OCI-LY3 (cell line): ENCODE measurements around the gene ST8SIA5.

ENCODE experiments used
- H2AFZ ChIP-seq: fragments of 200-600, 300-600 bp; shearing (Covaris generic); 2 replicates; pipeline ENCODE4 v1.6.0; 2014; ENCODE audit warnings: antibody characterized with exemption, low read depth, low read length
- H3K27ac ChIP-seq: fragments of 200-600, 300-600 bp; sonication (generic); 2 replicates; pipeline ENCODE4 v1.5.1; 2014; ENCODE audit warnings: mild to moderate bottlenecking, low read length, moderate library complexity, mixed read lengths
- H3K27me3 ChIP-seq: fragments of 200-600, 300-600 bp; sonication (generic); 2 replicates; pipeline ENCODE4 v1.6.1; 2014; ENCODE audit warnings: low read depth, low read length, mixed read lengths
- H3K36me3 ChIP-seq: fragments of 200-600, 300-600 bp; sonication (generic); replicated peaks from 2 replicates; pipeline ENCODE3; 2014; ENCODE audit warnings: low read depth, low read length, mixed read lengths
- H3K4me1 ChIP-seq: fragments of 300-600, 200-600 bp; sonication (generic); 2 replicates; pipeline ENCODE4 v1.6.1; 2014; ENCODE audit warnings: low read length, mixed read lengths
- H3K4me2 ChIP-seq: fragments of 200-600, 300-600 bp; sonication (generic); 2 replicates; pipeline ENCODE4 v1.6.1; 2014; ENCODE audit warnings: low read length, mixed read lengths
- H3K4me3 ChIP-seq: fragments of 300-600, 200-600 bp; sonication (generic); 2 replicates; pipeline ENCODE4 v1.5.1; 2014; ENCODE audit warnings: antibody characterized with exemption, mild to moderate bottlenecking, low read length, moderate library complexity
- H3K79me2 ChIP-seq: fragments of 300-600, 200-600 bp; shearing (Covaris generic); 2 replicates; pipeline ENCODE4 v1.6.1; 2014; ENCODE audit warnings: mild to moderate bottlenecking, low read length, mixed read lengths
- H3K9ac ChIP-seq: fragments of 300-600, 200-600 bp; shearing (Covaris generic); 2 replicates; pipeline ENCODE4 v1.6.0; 2014; ENCODE audit warnings: mild to moderate bottlenecking, low read length, moderate library complexity
- H3K9me3 ChIP-seq: fragments of 200-600, 300-600 bp; shearing (Covaris generic); 2 replicates; pipeline ENCODE4 v1.6.1; 2014; ENCODE audit warnings: low read length, mixed read lengths; ENCODE audit not compliant: insufficient read depth
- H4K20me1 ChIP-seq: fragments of 200-600, 300-600 bp; sonication (generic); 2 replicates; pipeline ENCODE4 v1.6.1; 2016; ENCODE audit warnings: low read length, mixed read lengths; ENCODE audit not compliant: insufficient read depth
- EZH2phosphoT487 ChIP-seq: fragments of 200-600 bp; shearing (Covaris generic); IDR thresholded peaks from 2 replicates; pipeline ENCODE4 v1.6.1; 2018; ENCODE audit warnings: antibody characterized with exemption, mixed run types, low read depth
- TF ChIP-seq, protein P1 (sequence below): fragments of 200-600, 300-600 bp; sonication (generic); IDR thresholded peaks from 2 replicates; pipeline ENCODE4 v1.5.1; 2014; ENCODE audit warnings: antibody characterized with exemption, low read length, low read depth

ST8SIA5 gene

DNA sequence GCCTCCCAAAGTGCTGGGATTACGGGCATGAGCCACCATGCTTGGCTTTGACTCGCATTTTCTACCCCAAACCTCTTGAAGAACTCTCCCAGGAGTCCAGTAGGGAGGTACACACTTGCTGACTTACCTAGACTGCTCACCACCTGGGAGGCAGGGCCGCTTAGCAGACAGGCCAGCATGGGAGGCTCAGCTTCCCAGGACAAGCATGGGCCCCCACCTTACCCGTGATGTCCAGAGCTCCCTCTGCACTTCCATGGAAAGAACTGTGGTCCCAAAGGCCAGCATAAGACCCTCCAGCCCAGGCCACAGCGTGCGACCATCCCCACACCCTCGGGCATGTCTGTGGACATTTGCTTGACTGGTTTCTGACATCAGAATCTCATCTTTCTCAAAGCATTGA lies 36.8 kb downstream of the ST8SIA5 start:
- Histone ChIP-seq H3K4me3 (no peak overlapping the region), H3K9ac (no peak overlapping the region), H2AFZ (no peak overlapping the region), H3K27me3 (peaks cover 36% of the 10 kb centered on the region), H4K20me1 (no peaks in the 10 kb centered on the region), H3K79me2 (no peaks in the 10 kb centered on the region), H3K36me3 (no peaks in the 10 kb centered on the region), H3K4me1 (no peaks in the 10 kb centered on the region), H3K9me3 (no peaks in the 10 kb centered on the region), H3K4me2 (no peak overlapping the region), H3K27ac (no peak overlapping the region)
- TF ChIP-seq, protein P1, sequence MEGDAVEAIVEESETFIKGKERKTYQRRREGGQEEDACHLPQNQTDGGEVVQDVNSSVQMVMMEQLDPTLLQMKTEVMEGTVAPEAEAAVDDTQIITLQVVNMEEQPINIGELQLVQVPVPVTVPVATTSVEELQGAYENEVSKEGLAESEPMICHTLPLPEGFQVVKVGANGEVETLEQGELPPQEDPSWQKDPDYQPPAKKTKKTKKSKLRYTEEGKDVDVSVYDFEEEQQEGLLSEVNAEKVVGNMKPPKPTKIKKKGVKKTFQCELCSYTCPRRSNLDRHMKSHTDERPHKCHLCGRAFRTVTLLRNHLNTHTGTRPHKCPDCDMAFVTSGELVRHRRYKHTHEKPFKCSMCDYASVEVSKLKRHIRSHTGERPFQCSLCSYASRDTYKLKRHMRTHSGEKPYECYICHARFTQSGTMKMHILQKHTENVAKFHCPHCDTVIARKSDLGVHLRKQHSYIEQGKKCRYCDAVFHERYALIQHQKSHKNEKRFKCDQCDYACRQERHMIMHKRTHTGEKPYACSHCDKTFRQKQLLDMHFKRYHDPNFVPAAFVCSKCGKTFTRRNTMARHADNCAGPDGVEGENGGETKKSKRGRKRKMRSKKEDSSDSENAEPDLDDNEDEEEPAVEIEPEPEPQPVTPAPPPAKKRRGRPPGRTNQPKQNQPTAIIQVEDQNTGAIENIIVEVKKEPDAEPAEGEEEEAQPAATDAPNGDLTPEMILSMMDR: no peak
- no peak for TF ChIP-seq EZH2phosphoT487

DNA sequence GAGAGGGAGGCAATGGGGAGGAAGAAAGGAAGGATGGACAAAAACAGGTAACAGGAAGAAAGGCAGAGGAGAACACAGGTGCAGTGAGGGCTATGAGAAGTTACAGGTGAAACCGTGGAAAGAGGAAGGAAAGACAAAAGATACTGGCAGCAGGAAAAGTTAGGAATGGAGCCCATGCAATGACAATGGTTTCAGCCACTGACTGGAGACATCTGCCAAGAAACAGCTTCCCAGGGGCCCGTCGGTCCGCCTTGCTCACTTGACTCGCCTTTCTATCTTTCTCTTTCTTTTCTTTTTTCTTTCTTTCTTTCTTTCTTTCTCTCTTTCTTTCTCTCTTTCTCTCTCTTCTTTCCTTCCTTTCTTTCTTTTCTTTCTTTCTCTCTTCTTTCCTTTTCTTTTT lies 37.5 kb downstream of the ST8SIA5 start:
- H3K4me3 ChIP-seq: no peak overlapping the region
- no peak overlapping the region for H3K4me2 ChIP-seq
- H3K27me3 ChIP-seq: peaks cover 38% of the 10 kb centered on the region
- no peaks in the 10 kb centered on the region for H3K36me3 ChIP-seq
- no peak overlapping the region for H2AFZ ChIP-seq
- TF ChIP-seq, protein P1: no peak
- no peak for TF ChIP-seq EZH2phosphoT487
- H3K9ac ChIP-seq: no peak overlapping the region
- no peak overlapping the region for H3K27ac ChIP-seq
- no peaks in the 10 kb centered on the region for H4K20me1 ChIP-seq
- no peaks in the 10 kb centered on the region for H3K9me3 ChIP-seq
- H3K79me2 ChIP-seq: no peaks in the 10 kb centered on the region
- H3K4me1 ChIP-seq: no peaks in the 10 kb centered on the region

DNA sequence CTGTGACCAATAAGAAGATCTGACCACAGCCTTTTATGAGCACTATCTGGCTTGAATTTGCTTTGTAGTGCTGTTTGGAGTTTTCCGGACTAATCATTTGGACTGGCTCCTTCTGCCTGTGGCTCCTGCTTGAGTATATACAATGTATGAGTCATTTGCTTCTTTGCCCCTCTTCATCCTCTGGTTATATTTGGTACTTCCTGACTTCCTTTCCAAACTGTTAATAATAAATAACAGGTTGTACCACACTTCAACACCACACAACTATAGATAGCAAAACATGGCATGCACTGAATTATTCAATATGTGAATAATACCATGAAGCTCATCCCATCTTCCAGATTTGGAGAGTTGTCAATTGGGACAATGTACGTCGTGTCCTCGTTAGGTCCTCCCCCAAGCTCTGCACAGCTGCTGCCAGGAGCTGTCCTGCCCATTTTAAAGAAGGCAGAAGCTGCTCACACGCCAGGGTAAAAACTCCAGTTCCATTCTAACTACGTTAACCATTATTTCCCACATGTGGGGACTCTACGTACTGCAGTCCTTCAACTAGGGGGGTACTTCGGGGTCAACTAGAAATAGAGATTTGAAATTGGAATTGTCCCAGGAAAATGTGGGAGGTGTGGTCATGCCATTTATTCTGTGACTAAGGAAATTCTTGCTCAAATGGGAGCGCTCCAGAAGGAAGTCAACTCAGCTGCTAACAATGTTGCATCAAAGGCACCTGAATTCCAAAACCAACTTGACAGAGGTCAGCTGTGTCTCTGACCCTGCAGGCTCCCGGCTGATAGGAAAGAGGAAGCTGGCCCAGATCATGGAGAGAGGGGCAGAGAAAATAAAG lies 38.1 kb downstream of the ST8SIA5 start:
- no peak overlapping the region for H3K4me3 ChIP-seq
- H3K27me3 ChIP-seq: peaks cover 43% of the 10 kb centered on the region
- H3K79me2 ChIP-seq: no peaks in the 10 kb centered on the region
- no peaks in the 10 kb centered on the region for H3K36me3 ChIP-seq
- no peak overlapping the region for H3K9ac ChIP-seq
- H3K4me2 ChIP-seq: no peak overlapping the region
- TF ChIP-seq, protein P1: no peak
- no peak for TF ChIP-seq EZH2phosphoT487
- H2AFZ ChIP-seq: no peak overlapping the region
- H3K9me3 ChIP-seq: no peaks in the 10 kb centered on the region
- no peak overlapping the region for H3K27ac ChIP-seq
- H4K20me1 ChIP-seq: no peaks in the 10 kb centered on the region
- no peaks in the 10 kb centered on the region for H3K4me1 ChIP-seq

DNA sequence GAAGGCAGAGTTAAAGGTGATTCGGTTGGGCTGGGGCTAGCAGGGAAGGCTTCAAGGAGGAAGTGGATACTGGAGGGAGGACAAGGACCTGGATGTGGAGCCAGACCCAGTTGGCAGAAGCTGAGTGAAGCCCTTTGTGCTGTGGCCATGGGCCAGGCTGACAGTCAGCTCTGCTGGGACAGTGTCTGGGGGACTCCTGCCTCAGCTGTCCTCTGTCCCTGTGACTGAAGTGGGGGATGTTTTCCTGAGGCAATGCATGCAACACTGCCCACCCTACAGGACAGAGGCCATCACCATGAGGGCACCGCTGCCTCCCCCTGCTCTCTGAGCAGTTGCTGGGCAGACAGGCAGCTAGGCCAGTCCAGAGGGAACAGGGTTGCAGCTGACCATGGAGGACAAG lies 40.0 kb downstream of the ST8SIA5 start:
- Histone ChIP-seq H3K9ac (no peak overlapping the region), H3K4me1 (no peaks in the 10 kb centered on the region), H3K9me3 (no peaks in the 10 kb centered on the region), H3K36me3 (no peaks in the 10 kb centered on the region), H4K20me1 (no peaks in the 10 kb centered on the region), H3K4me2 (no peak overlapping the region), H2AFZ (no peak overlapping the region), H3K27ac (no peak overlapping the region), H3K79me2 (no peaks in the 10 kb centered on the region), H3K27me3 (peaks cover 59% of the 10 kb centered on the region), H3K4me3 (no peak overlapping the region)
- TF ChIP-seq EZH2phosphoT487: no peak
